Duodenal mucosa (tissue), 2 donors: ENCODE data around the gene CD300E.
"Not testable (repeated sequence)": the region's sequence is repeated elsewhere in the genome, so short reads cannot be mapped to it uniquely, and the experiment has no call there.

Experiments used
- H3K27ac ChIP-seq: one replicate; pipeline ENCODE4 v1.7.0; 2013; ENCODE audit warnings: low read depth, low read length
- H3K27me3 ChIP-seq, 2 donors: one replicate each; pipeline ENCODE4 v1.7.0; 2013; ENCODE audit warnings: low read length in 2 of 2, control low read depth in 1 of 2; ENCODE audit not compliant: insufficient read depth in 2 of 2, control insufficient read depth in 1 of 2
- H3K36me3 ChIP-seq, 2 donors: one replicate each; pipeline ENCODE4 v1.7.0; 2013; ENCODE audit warnings: low read length in 2 of 2, control low read depth in 1 of 2; ENCODE audit not compliant: insufficient read depth in 2 of 2, control insufficient read depth in 1 of 2
- H3K4me1 ChIP-seq, 2 donors: one replicate each; pipeline ENCODE4 v1.7.0; 2013; ENCODE audit warnings: low read length in 2 of 2, control low read depth in 1 of 2; ENCODE audit not compliant: insufficient read depth in 2 of 2, control insufficient read depth in 1 of 2
- H3K4me3 ChIP-seq, 2 donors: one replicate each; pipeline ENCODE4 v1.7.0; 2013; ENCODE audit warnings: low read length in 2 of 2, low read depth in 1 of 2
- H3K9ac ChIP-seq, 2 donors: one replicate each; pipeline ENCODE4 v1.7.0; 2013; ENCODE audit warnings: low read length in 2 of 2, low read depth in 1 of 2
- H3K9me3 ChIP-seq, 2 donors: one replicate each; pipeline ENCODE4 v1.7.0; 2013; ENCODE audit warnings: low read length in 2 of 2, control low read depth in 1 of 2; ENCODE audit not compliant: control insufficient read depth in 1 of 2

CD300E gene

DNA sequence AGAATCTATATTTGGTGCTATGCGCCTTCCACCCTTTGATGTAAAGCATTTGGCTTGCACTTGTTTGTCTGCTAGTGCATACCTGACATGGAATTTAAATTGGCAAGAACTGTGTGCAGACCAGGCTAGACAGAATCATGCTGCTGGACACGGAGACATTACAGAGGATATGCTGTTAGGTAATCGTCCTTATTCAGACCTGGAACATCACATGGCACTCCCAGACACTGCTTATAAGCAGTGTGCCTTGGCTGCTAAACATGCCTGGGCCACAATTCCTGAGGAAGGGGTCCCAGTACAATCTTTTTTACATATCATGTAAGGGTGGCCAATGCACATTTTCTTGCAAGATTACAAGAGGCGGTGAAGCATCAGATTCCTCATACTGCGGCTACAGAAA lies 37.8 kb downstream of the CD300E start:
- H3K36me3 ChIP-seq: no peaks in the 10 kb centered on the region
- no peak overlapping the region for H3K27ac ChIP-seq
- no peak overlapping the region for H3K9ac ChIP-seq
- no peaks in the 10 kb centered on the region for H3K4me1 ChIP-seq
- H3K9me3 ChIP-seq: no peaks in the 10 kb centered on the region
- no peaks in the 10 kb centered on the region for H3K27me3 ChIP-seq
- no peak overlapping the region for H3K4me3 ChIP-seq

DNA sequence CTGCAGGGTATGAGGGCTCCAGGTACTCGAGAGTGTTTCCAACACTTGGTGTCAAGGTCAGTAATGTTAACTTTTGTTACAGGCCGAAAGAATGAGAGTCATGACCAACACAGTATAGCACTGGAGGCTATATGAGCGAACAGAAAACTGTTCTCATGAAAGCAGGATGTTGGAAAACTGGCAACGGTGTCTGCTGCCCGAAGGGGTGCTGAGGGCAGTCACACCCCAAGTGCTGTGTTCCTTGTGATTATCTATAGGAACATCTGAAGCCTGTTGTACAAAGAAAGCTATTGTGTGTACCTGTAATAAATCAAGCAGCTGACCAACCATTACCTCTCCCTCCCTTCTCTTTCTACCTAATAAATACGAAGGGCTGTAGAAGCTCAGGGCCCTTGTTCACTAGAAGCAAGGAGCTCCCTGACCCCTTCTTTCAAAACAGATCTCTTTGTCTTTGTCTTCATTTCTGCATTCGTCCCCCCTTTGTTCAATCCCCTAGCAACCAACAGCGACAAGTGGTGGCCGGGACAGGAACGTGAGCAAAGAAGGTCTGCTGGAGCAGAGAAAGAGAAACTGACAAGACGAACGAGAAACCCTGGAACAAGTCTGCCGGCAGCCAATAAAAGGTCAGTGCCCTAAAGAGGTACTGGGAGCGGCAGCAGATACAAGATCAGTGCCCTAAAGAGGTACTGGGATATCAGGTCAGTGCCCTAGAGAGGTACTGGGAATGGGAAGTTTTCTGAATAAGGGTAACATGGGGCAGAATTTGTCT lies 39.1 kb downstream of the CD300E start:
- Histone ChIP-seq H3K4me3 (peak overlapping the region in 1 of 2 donors; percentile 32), H3K27me3 (no peaks in the 10 kb centered on the region), H3K4me1 (peaks cover 0 to 5% of the 10 kb centered on the region in 2 donors), H3K9me3 (no peaks in the 10 kb centered on the region), H3K9ac (peak overlapping the region in 1 of 2 donors; percentile 15), H3K27ac (no peak overlapping the region), H3K36me3 (no peaks in the 10 kb centered on the region)

DNA sequence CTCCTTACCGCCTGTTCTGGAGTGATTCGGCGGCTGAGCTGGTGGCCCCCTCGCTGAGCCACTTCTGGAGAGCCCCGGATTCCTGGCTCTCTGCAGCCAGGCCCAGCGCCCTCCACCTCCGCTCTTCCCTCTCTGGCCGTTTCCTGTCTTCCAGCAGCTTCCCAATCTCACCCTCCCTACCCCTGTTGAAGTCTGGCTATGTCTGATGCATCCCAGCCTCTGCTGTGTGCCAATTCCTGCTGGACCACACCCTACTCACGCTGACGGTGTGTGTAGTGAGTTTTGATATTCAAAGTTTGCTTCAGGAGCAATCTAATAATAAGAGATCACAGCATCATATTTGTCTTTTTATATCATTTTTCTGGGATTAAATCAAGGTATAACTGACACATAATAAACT lies 40.9 kb downstream of the CD300E start:
- Histone ChIP-seq H3K4me3 (no peak overlapping the region), H3K9ac (no peak overlapping the region), H3K36me3 (no peaks in the 10 kb centered on the region), H3K27ac (no peak overlapping the region), H3K9me3 (no peaks in the 10 kb centered on the region), H3K27me3 (no peaks in the 10 kb centered on the region), H3K4me1 (peaks cover 0 to 5% of the 10 kb centered on the region in 2 donors)

DNA sequence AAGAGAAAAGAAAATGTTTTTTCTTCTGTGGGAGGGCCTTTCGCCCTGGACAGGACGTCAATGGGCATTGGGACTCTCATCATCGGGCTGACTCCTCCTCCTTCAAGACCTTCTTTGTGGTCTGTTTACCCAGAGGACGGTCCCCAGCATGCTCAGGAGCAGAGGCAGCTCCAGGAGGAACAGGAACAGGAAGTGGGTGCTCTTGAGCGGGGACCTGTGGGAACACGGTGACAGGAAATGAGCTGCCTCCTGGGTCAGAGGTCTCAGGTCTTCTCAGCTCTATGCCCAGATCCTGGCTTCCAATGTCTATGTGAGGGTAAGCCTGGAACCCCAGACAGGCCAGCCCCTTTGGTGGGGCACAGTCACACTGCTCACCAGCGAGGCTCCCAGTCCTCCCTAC lies 43.6 kb downstream of the CD300E start:
- Histone ChIP-seq H3K27ac (no peak overlapping the region), H3K4me1 (peaks cover 0 to 5% of the 10 kb centered on the region in 2 donors), H3K4me3 (no peak overlapping the region), H3K27me3 (no peaks in the 10 kb centered on the region), H3K9ac (no peak overlapping the region), H3K36me3 (no peaks in the 10 kb centered on the region), H3K9me3 (no peaks in the 10 kb centered on the region)

DNA sequence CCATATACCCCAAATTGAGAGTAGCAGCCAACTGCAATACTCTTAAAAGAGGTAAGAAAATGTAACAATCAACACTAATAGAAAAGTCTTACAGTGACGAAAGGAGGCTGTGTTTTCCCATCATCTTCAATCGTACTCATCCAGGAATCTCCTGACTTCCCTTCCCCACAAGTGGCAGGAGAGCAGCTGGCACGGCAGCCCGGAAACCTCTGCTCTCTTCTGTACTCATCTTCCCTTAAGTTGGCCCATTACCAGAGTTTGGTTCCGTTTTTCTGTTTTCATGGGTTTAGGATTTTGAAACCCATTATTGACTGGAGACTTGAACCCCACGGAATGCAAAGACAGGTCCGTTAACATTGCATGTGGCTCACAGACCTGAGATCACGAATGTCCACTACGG lies 44.6 kb downstream of the CD300E start:
- Histone ChIP-seq H3K27me3 (peaks cover 0 to 4% of the 10 kb centered on the region in 2 donors), H3K4me3 (no peak overlapping the region), H3K9ac (no peak overlapping the region), H3K27ac (no peak overlapping the region), H3K9me3 (no peaks in the 10 kb centered on the region), H3K36me3 (no peaks in the 10 kb centered on the region), H3K4me1 (peaks cover 4 to 5% of the 10 kb centered on the region in 2 donors)

DNA sequence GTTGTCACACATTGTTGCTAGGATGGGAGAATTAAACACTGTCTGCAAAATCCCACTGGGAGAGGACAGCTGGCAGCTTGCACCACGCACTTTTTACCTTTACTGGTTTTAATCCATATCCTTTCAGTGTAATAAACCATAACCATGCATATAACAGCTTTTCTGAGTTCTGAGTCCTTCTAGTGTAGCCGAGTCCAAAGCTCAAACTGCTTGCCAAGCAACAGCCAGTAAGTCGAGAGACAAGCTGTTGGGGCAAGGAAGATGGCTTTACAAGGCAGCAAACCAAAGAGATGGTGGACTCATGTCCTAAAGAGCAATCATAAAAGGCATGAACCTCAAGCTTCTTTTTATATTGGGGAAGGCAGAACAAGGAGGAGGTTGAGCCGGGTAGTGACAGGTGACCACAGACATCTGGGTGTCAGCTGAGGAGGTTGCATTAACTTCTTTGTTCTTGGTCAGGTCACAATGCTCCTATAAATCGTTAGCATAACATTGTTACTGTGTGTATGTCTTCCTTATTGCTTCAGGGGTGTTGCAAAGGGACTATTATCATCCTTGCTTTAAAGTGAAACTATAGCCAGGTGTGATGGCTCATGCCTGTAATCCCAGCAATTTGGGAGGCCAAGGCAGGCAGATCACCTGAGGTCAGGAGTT lies 48.9 kb downstream of the CD300E start:
- Histone ChIP-seq H3K9me3 (no peaks in the 10 kb centered on the region), H3K27ac (no peak overlapping the region), H3K36me3 (no peaks in the 10 kb centered on the region), H3K4me1 (peaks cover 0 to 4% of the 10 kb centered on the region in 2 donors), H3K27me3 (peaks cover 0 to 4% of the 10 kb centered on the region in 2 donors), H3K9ac (no peak overlapping the region), H3K4me3 (no peak overlapping the region)

DNA sequence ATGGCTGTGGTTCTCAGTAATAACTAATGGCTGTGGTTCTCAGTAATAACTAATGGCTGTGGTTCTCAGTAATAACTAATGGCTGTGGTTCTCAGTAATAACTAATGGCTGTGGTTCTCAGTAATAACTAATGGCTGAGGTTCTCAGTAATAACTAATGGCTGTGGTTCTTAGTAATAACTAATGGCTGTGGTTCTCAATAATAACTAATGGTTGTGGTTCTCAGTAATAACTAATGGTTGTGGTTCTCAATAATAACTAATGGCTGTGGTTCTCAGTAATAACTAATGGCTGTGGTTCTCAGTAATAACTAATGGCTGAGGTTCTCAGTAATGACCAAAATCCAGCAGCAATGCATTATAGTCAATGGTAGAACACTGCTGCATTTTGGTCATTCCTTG lies 49.9 kb downstream of the CD300E start:
- H3K4me1 ChIP-seq, H3K9ac ChIP-seq, H3K27me3 ChIP-seq, H3K27ac ChIP-seq, H3K36me3 ChIP-seq, H3K4me3 ChIP-seq, H3K9me3 ChIP-seq: not testable (repeated sequence)

DNA sequence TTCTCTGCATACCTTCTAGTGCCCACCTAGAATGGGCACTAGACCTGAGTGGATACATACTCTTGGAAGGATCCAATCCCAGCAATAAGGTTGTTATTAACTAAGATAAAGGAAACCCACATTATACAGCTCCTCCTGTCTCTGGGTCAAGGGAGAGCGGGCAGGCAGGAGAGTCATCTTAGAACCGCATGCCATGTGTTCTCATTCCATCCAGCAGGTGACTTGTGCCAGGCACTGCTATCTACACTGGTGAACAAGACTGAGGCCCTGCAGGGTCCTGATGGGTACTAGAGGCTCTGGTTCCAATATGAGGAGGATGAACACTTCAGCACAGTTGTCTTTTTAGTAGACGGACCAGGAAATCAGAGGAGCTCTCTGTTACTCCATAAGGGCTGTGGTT lies 50.4 kb downstream of the CD300E start:
- H3K4me1 ChIP-seq: peaks cover 4 to 10% of the 10 kb centered on the region in 2 donors
- H3K9ac ChIP-seq: no peak overlapping the region
- no peaks in the 10 kb centered on the region for H3K9me3 ChIP-seq
- H3K27ac ChIP-seq: no peak overlapping the region
- no peak overlapping the region for H3K4me3 ChIP-seq
- peaks cover 3 to 4% of the 10 kb centered on the region in 2 donors for H3K27me3 ChIP-seq
- H3K36me3 ChIP-seq: no peaks in the 10 kb centered on the region

DNA sequence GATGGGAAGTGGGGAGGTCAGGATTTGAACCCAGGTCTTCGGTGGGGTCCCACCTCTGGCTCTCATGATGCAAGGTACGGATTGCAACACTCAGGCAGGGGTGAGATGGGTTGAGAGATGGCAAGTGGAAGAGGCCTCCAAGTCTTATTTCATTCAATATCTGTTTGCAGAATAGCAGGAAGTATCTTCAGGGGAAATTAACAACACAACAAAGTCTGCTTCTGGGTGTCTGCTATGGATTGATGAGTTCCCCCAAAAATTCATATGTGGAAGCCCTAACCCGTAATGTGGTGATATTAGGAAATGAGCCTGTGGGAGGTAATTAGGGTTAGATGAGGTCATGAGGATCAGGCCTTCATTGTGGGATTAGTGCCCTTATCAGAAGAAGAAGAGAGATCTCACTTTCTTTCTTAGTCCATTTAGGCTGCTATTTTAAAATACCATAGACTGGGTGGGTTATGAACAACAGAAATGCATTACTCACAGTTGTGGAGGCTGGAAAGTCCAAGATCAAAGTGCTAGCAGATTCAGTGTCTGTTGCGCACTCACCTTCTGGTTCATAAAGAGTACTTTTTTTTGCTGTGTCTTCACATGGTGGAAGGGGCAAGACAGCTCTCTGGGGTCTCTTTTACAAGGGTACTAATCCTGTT lies 51.8 kb downstream of the CD300E start:
- Histone ChIP-seq H3K4me1 (peaks cover 4 to 10% of the 10 kb centered on the region in 2 donors), H3K27me3 (peaks cover 4 to 7% of the 10 kb centered on the region in 2 donors), H3K36me3 (no peaks in the 10 kb centered on the region)

More for the DNA sequence above, 51.8 kb downstream of the CD300E start:
- no peaks in the 10 kb centered on the region for H3K9me3 ChIP-seq
- no peak overlapping the region for H3K4me3 ChIP-seq
- no peak overlapping the region for H3K9ac ChIP-seq
- H3K27ac ChIP-seq: no peak overlapping the region
